ENCODE data around the gene GATAD2B.
A peak's percentile ranks its signal among the peaks of the same experiment; 100 is the strongest.

Gene GATAD2B

GRCh38 chr1:153929426-153929825 lies 6.7 kb upstream of the GATAD2B start:
- ChIA-PET CTCF (interaction anchor here (0.8 to 13.6 kb wide), 5 partner anchors 8 to 157 kb away, joined by 3 to 108 read pairs (median 3); partner anchors contain the start of gene DENND4B), POLR2A (interaction anchor here (0.6 to 0.9 kb wide), 2 partner anchors 62 to 64 kb away, joined by 3 to 5 read pairs; no protein-coding TSS in a partner anchor)
- no peak for TF ChIP-seq CTCF (IDR thresholded peaks at IDR 0.05; ENCODE audit: control extremely low read depth, extremely low read depth, low read depth, missing control alignments)
- no peak for DNase-seq (ENCODE audit: extremely low spot score)

DNA sequence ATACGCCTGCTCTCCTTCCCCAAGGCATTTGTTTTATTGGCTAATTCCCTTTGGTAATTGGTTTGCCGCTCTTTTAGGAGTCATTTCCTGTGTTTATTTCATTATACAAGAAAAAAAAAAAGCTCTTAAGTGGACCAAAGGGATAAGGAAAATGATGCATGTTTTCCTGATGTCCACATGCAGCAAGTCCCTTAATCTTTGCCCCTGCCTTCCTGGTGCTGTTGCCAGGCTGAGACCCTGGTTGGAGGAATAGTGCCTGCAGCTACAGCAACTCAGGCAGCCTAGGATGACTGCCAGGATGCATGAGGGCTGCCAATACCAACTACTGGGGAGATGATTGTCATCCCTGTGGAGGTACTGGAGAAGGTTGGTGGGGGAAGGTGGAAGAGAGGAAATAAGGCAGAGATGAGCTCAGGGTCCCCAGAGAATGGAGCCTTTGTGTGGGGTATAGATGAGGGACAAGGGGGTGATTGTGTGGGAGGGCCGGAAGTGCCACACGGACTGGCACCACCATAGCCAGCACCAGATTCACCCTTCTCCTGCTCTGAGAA lies 6.1 kb upstream of the GATAD2B start:
- ChIA-PET POLR2A (interaction anchor here (0.6 to 1.0 kb wide), 4 partner anchors 17 to 64 kb away, joined by 3 to 5 read pairs (median 3); partner anchors contain the start of gene DENND4B), CTCF (interaction anchor here (1.0 to 13.6 kb wide), 5 partner anchors 14 to 156 kb away, joined by 3 to 108 read pairs (median 3); partner anchors contain the start of genes CREB3L4 and DENND4B)
- no peak for TF ChIP-seq CTCF (IDR thresholded peaks at IDR 0.05; ENCODE audit: control extremely low read depth, extremely low read depth, low read depth, missing control alignments)
- no peak for DNase-seq (ENCODE audit: extremely low spot score)

GRCh38 chr1:153928245-153928644 lies 5.5 kb upstream of the GATAD2B start:
- no peak for DNase-seq (ENCODE audit: extremely low spot score)
- TF ChIP-seq CTCF (IDR thresholded peaks at IDR 0.05; ENCODE audit: control extremely low read depth, extremely low read depth, low read depth, missing control alignments): no peak
- ChIA-PET CTCF (interaction anchor here (0.7 to 13.6 kb wide), 5 partner anchors 15 to 156 kb away, joined by 3 to 108 read pairs (median 3); partner anchors contain the start of genes CREB3L4 and DENND4B), POLR2A (interaction anchor here (0.9 to 1.0 kb wide), 2 partner anchors 18 to 62 kb away, joined by 3 read pairs; partner anchors contain the start of gene DENND4B)

DNA sequence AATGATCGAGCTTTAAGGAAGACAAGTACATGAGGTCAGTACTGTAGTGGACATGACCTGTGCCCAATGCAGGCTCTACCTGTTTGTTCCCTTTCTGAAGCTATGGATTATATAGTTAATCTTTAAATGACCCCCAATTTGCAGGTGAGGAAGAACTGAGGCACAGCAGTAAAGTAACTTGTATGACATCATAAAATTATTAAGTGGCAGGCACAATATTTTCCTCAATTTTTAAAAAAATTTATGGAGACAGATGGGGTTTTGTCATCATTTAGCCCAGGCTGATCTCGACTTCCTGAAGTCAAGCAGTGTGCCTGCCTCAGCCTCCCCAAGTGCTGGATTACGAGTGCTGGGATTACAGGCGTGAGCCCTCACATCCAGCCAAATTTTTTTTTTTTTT lies 3.6 kb upstream of the GATAD2B start:
- CTCF ChIA-PET: interaction anchor here (13.6 kb wide), 1 partner anchor 16 kb away, joined by 108 read pairs; the partner anchor contains the start of gene DENND4B
- TF ChIP-seq CTCF (IDR thresholded peaks at IDR 0.05; ENCODE audit: control extremely low read depth, extremely low read depth, low read depth, missing control alignments): no peak
- POLR2A ChIA-PET: no interaction called here

DNA sequence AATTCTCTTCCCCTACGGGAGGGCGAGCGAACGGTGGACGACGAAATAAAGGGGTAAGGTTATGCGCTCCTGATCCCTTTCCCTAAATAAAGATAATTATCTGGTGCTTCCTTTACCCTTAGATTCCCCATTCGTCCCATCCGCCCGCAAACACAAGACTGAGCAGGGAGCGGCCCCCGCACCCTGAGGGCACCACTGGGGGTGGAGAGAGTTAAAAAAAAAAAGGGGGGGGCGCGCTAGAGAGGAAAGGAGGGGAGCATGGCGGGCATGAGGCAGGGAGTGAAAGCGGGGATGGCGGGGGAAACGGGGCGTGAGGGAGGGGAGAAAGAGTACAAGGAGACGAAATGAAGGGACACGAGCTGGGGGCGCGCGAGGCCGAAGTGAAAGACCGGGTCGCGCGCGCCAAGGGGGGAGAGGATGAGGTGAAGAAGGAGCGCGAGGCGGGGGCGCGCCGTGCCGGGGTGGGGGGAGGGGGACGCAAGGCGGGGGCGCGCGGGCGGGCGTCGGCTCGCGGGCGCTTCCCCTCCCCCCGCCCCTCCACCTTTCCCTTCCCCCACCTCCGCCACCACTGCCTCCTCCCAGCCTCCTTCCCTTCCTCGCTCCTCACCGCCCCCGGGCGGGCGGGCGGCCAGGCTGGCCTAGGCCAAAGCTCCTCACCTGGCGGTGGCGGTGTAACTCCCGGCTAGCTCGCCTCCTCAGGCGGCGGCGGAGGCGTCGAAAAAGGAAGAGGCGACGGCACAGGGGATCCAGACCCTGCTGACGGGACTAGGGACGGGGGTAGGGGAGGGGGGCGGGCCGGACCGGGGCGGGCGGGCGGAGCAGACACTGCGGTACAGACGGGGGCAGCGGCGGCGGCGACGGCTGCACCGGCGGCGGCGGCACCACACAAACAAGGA lies 448 bp downstream of the GATAD2B start:
- POLR2A ChIA-PET: interaction anchor here (0.5 to 2.6 kb wide), 5 partner anchors 18 to 271 kb away, joined by 3 to 16 read pairs (median 6); partner anchors contain the start of genes DENND4B and RPS27
- DNase-seq (ENCODE audit: extremely low spot score): no peak
- CTCF ChIA-PET: interaction anchor here (0.8 to 13.6 kb wide), 9 partner anchors 9 to 125 kb away, joined by 3 to 108 read pairs (median 5); partner anchors contain the start of genes DENND4B and JTB

More for the DNA sequence above, 3.6 kb upstream of the GATAD2B start:
- DNase-seq (ENCODE audit: extremely low spot score): no peak

More for the DNA sequence above, 448 bp downstream of the GATAD2B start:
- peak; percentile 47 for TF ChIP-seq CTCF (IDR thresholded peaks at IDR 0.05; ENCODE audit: control extremely low read depth, extremely low read depth, low read depth, missing control alignments)
